Left cardiac atrium (tissue), 4 donors: ENCODE measurements around the gene TUBE1. TPM values are rescaled to one million over a fixed set of nuclear protein-coding genes. Genes with fewer than 3 reads are reported as not detected.
A peak's percentile ranks its signal among the peaks of the same experiment; 100 is the strongest.
"Not testable (repeated sequence)": the region's sequence is repeated elsewhere in the genome, so short reads cannot be mapped to it uniquely, and the experiment has no call there.

Experiments used
- ATAC-seq, 2 donors: fragments of 200-7000 bp; cut with Tn5 transposase; one replicate each; pipeline ENCODE4 v1.9.1; 2020; ENCODE audit warnings: mild to moderate bottlenecking in 2 of 2, moderate library complexity in 2 of 2
- DNase-seq: peaks from one replicate; pipeline ENCODE4 v3.0.0-alpha.2; 2020
- intact Hi-C, 2 donors: fragments of 100-400 bp; cut with DNase I; formaldehyde crosslinking; loops; one replicate each; pipeline versions ENCODE4 v1.14.1 to v1.15.1; 2022 to 2023
- total RNA-seq, 2 donors: library from RNA; stranded (reverse); fragmentation: NEBNext Ultra II Directional; extraction: Animal tissue kit (Norgen Biotek cat#: 25700); gene quantifications; one replicate each; pipeline ENCODE4 v1.2.1, GENCODE V29; 2021
- donor health status: DM: no; HTN: yes; CAD: no.
- donor health status: DM: no; HTN: yes; CAD: no; lungs with severe emphysema.
- donor health status: DM: yes; HTN: yes; CAD: no.
- donor health status: Dilated cardiomyopathy.

The TUBE1 gene
- total RNA-seq, 2 donors from 2014 or later: 18.4 to 23.1 TPM

DNA sequence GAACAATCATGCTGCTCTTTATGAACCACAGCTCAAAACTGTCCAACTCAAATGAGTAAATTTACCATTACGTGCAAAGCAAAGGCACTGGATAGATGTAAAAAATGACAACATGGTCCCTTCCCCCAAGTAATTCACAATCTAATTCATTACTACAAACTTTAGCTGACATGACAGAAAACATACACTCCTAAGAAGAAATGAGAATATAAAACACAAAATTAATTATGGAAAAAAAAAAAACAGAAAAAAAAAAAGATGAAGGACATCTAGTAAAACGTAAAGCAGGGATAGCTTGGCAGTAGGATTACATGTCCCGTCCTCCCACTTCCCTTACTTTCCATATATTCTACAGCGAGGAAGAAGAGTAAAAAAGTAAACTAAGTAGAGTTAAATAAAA, 5.7 kb downstream of the TUBE1 start:
- intact Hi-C loops: no loop called here
- ATAC-seq: no peak

DNA sequence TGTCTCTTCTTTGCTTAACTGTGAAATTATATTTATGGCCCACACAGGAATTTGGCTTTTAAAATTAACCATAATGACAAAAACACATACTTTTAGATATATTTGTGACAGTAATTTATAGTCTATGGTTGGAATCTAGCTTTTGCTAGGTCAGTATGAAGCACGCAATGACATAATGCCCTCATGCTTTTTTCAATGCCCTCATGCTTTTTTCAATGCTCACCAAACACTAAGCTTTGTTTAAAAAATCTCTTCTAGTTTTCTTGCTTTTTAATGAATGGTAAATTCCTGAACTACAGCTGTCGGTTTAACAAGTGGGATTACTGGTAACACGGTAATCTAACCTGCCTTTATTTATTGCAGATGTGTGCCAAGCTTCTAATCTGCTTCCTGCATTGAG, 20.7 kb downstream of the TUBE1 start:
- intact Hi-C loops: no loop called here
- no peak for ATAC-seq
- DNase-seq: no peak

More for the DNA sequence above, 5.7 kb downstream of the TUBE1 start:
- no peak for DNase-seq

DNA sequence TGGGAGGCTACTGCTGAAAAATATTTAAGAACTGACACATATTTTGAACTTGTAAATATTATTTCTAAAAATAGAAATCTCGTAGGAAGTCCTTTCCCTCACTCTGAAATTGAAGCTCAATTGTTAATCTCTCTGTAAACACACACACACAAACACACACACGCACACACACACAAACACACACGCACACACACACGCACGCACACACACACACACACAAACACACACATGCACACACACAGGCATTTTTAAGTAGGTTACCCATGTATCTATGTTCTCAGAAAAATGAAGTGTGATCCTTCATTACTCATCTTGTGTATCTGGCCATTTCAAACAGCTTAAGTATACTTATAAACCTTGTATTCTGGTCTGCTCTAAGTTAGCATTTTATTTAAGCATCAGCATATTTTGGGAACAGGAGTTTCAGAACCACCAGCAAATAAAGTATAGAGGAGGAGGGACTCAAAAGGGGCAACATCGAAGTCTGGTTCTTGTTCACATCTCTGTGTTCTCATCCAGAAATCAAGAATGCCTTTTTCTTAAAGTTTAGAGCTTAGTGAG, 21.8 kb downstream of the TUBE1 start:
- no peak for DNase-seq
- ATAC-seq: no peak
- intact Hi-C loops: no loop called here

DNA sequence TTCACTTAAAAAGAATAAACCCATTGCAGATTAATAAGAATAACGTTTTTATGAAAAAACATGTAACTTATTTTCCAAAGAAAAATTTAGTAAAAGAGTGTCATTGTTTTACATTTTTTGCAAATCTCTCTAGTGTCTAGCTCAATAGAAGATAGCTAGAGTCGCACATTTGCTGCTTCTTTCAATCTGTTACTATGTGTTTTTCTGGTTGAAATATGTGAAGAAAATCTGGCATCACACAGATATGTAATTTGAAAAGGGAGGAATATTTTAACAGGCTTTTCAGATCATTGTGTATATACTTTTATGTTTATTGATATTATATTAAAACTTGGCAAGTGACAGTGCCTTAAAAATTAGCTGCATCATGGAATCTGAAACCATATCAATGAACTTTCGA, 24.3 kb downstream of the TUBE1 start:
- DNase-seq (no peak), ATAC-seq (no peak)
- intact Hi-C loops: no loop called here

DNA sequence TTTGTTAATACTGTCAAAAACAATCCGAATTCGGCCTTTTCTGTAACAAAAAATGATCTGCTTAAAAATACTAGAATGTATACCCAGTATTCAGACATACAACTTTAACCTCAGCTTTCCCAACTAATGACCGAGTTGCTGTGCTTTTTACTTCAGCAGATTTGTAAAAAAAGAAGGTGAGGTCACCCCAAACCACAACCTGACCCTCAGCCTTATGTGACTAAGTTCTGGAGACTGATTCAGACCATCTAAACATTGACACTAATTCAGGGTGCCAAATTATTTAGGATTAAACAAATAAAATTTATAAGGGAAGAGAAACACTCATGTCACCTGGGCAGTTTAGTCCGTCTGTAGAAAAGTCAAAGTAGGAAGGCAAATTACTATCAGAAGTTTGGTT, 25.7 kb downstream of the TUBE1 start:
- intact Hi-C loops: no loop called here
- ATAC-seq: no peak

DNA sequence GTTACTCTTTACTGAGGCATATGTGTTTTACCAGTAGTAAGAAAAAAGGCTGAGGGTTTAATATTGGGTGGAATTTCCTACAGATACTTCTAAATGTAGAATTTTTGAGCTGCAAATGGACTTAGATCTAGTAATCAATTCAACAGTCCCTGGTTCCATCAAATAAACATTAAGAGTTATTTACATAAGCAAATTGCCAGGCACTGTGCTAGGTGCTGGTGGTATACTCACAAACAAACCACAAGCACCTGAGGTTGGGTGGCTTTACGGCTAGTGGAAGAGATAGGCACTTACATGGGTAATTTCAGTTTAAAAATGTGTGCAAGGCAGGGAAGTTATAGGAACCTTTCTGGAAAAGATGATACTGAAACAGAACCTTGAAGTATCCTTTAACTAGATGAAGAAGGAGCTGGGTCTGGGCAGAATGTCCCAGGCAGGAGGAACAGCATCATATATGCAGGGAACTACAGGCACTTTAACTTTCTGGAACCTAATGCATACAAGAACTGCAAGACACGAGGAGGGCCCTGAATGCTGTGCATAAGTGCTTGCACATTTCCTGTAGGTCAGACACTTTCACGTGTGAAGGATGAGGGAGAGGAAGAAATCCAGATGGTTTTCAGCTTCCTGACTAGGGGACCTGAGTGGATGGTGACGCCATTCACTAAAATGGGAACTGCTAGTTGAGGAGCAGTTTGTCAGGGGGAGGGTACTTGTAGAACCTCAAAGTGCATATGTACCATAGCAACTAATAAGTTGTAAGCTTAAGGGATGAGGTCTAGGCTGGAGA, 28.8 kb downstream of the TUBE1 start:
- DNase-seq (no peak), ATAC-seq (no peak)
- intact Hi-C loops: no loop called here

More for the DNA sequence above, 25.7 kb downstream of the TUBE1 start:
- DNase-seq: no peak

DNA sequence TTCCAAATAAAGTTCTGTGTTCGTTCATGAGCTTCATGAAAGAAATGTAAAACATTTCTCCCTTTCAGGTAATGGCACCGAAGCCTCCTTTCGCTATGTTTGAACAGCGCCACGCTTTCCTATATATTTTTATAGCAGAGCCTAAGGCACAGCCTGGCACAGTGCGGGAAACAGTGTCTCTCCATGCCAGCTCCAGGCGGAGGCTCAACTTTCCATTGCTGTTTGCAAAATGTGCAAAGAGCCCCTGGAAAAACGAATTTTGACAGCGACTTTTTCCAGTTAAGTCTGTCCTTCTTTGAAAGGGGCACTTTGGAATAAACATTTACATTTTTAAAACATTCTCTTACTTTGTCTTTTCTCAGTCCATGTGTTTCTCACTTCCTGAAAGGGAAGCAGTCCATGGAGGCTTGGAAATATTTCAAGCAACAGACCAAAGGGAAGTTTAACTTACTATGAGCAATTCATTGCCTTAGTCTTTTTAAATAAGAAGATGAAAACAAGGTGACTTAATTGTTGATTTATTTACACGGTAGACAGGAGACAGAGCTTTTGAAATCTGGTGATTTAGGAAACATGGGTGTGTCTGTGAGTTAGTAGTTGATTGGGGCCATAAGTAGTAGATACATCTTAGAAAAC, 32.6 kb downstream of the TUBE1 start:
- ATAC-seq (no peak), DNase-seq (no peak)
- intact Hi-C loops: no loop called here

DNA sequence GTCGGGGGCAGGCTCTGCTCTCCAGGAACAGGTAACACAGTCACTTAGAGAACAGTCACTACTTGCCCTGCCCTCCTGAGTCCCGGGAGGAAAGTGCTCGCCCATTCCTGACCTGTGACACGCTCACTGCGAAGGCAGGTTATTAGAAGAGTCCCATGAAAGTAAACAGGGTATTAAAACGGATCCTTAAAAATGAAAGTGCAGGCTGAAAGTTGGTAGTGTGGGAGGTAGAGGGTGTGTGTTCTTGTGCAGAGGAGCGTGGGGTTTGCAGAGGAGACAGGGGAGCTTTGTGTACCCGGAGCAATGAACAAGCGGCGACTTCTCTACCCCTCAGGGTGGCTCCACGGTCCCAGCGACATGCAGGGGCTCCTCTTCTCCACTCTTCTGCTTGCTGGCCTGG, 33.3 kb downstream of the TUBE1 start, which contains the start of gene CCN6:
Gene CCN6, plus strand, starts transcription at position 104 of the 400 bp plus-strand sequence. Its CDS starts 254 bp downstream, at position 358.
- ATAC-seq: no peak
- no peak for DNase-seq
- intact Hi-C loops: no loop called here

DNA sequence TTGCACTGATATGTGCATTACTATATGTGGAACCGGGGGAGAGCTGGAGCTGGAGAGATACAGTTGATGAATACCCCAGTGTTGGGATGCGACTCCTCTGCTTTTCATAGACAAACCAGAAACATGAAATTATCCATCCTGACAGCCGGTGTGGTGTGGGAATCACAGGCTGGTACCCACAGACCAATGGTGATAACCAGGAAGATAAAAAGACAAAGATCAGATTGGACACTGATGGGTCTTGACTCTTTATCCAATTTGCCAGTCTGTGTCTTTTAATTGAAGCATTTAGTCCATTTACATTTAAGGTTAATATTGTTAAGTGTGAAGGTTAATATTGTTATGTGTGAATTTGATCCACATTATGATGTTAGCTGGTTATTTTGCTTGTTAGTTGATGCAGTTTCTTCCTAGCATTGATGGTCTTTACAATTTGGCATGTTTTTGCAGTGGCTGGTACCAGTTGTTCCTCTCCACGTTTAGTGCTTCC, 36.0 kb downstream of the TUBE1 start:
- DNase-seq, intact Hi-C loops, ATAC-seq: not testable (repeated sequence)

DNA sequence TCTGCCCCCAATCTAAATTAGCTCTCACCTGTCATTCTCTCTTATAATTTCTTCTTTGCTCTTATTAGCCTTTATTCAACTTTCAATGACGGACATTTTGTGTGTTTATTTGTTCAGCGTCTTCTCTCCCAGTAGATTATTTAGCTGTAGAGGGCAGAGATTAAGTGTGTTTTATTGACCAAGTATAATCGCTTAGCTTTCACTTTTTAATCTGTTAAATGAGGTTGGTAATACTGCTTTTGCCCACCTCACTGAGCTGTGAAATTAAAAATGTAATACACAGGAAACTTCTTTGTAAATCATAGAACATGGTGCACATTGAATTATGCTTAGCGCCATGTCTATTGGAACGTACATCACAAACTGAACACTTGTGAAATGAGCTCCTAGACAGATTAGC, 36.9 kb downstream of the TUBE1 start:
- ATAC-seq (no peak), DNase-seq (no peak)
- intact Hi-C loops: no loop called here

DNA sequence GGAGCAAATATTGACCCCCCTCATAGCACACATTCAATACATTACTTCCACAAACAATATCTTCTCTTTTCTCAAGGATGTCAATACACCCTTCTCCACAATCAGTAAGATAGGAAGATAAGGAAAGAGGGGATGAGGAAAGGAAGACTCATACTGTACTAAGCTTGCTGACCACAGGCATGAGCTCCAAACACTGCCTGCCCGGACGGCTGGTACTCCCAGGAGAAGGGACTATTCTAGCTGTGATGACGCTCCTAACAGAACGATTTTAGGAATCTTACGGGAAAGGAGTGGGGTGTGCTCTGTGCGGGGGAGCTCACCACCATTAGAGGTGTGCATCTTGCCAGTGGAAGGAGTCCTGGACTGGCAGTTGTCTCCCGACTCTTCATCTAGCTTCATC, 37.3 kb downstream of the TUBE1 start:
- intact Hi-C loops: no loop called here
- DNase-seq (no peak), ATAC-seq (no peak)

DNA sequence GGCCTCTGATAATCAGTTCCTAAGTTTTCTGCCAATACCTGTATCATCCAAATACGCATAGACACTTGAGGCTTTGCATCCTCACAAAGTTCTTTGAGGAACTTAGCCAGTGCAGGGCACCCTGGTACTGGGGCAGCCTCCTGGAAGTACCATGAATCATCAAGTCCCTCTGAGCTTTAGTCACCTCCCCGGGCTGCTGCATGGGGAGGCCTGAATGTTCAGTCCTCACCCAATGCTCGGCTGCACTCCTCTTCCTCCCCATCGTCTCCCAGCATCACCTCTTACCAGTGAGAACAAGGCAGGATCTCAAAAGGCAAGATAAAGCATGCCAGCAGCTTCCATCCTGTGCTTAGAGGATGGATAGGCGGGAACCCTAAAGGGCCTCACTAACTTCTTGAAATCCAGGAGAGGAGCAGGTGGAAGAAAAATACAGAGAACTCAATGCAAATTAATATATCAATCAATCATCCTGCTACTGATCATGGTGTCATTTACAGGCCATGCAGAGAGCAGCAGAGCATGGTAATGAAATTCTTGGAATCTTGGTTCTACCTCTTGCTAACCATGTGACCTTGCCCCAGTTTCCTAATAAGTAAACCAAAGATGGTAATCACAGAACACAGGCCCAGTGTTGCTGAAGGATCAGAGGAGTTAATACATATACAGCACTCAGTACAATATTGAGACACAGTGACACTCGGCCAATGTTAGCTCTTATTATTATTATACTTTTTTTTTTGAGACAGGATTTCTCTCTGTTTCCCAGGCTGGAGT, 38.1 kb downstream of the TUBE1 start:
- ATAC-seq: peak in 1 of 2 donors; percentile 53
- no peak for DNase-seq
- intact Hi-C loops: no loop called here

DNA sequence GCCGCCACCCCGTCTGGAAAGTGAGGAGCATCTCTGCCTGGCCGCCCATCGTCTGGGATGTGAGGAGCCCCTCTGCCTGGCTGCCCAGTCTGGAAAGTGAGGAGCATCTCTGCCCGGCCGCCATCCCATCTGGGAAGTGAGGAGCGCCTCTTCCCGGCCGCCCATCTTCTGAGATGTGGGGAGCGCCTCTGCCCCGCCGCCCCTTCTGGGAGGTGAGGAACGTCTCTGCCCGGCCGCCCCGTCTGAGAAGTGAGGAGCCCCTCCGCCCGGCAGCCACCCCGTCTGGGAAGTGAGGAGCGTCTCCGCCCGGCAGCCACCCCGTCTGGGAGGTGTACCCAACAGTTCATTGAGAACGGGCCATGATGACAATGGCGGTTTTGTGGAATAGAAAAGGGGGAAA, 39.8 kb downstream of the TUBE1 start:
- ATAC-seq, DNase-seq, intact Hi-C loops: not testable (repeated sequence)

DNA sequence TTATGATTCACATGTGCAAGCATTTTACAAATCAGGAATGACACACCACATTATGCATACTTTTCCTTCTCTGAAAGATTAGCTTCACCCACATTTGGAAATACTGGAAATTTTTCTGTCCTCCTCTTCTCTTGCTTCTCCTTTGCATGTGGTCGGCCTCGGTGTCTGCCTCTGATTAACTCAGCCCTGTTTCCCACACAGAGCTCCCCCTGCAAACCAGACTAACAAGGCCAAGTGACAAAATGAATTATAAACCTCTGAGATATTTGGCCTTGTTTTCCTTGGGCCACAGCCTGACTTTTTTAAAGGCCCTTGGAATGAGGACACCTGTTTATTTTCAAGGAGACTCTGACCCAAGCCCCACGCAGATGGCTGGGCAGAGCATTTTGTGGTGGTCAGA, 42.4 kb downstream of the TUBE1 start:
- intact Hi-C loops: loop anchor here in 1 of 2 donors (5.0 kb wide), 1 partner anchor 48 kb away; no protein-coding TSS in a partner anchor
- no peak for ATAC-seq
- no peak for DNase-seq

DNA sequence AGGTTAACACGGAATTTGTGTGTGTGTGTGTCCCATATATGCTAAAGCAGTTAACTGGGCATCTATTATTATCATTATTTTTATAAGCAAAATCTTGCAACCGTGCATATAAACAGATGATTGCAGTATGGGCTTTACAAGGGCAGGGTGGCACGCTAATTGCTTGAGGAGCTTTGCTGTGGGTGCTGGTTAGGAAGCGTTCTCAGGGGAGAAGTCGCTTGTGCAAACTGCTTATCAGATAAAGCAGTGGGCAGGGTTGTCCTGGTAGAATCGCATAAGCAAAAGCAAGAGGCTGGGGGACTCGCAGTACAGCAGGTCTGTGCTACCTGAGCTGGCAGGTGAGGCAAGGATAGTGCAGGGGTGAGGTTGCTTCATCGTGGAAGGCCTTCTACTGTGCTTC, 43.1 kb downstream of the TUBE1 start:
- intact Hi-C loops: loop anchor here in 1 of 2 donors (5.0 kb wide), 1 partner anchor 47 kb away; no protein-coding TSS in a partner anchor
- no peak for ATAC-seq
- no peak for DNase-seq

DNA sequence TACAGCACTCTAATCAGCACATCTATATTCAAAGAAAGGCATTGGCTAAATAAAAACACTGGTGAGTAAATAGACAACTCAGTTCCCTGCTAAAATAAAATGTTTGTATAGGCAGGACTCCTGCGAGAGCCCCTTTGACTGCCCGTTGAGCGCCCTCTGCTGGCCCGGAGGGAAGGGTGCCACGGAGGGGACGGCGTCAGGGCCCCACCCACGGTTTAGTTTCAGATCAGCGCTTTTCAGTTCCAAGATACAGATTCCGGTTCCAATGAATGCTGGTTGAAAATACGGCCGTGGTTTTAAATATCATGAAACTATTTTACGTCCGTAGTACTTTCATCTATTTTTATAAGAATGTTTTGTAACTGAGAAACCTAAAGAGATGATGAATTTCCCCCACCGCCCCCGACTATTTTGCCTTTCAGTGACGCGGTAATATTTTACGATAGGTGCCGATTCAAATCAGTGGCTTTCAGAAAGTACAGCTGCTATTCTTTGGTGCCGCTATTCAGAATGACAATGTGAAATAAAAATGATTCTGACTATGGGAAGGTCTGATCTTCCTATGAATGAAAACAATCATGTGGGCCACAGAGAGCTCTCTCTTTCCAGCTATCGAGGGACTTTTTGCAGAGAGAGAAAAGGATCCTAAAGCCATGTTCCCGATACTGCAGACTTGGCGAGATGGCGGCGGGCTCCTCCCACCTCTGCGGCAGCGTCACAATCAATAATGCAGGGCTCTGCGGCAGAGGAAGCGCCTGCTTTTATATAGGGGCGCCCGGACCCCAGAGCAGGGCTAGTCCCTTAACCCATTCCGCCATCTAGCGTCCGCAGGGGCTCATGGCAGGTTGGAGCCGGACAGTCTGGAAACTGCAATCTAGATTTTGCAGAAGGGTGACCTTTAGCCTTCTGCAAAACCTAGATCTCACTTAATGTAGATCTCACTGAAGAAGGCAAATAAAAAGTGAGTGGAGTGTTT, 44.0 kb downstream of the TUBE1 start:
- ATAC-seq (peak; percentile 94 to 96), DNase-seq (peak; percentile 93)
- intact Hi-C loops: loop anchor here in 1 of 2 donors (2.0 to 5.0 kb wide), 2 partner anchors 46 to 333 kb away; no protein-coding TSS in a partner anchor

DNA sequence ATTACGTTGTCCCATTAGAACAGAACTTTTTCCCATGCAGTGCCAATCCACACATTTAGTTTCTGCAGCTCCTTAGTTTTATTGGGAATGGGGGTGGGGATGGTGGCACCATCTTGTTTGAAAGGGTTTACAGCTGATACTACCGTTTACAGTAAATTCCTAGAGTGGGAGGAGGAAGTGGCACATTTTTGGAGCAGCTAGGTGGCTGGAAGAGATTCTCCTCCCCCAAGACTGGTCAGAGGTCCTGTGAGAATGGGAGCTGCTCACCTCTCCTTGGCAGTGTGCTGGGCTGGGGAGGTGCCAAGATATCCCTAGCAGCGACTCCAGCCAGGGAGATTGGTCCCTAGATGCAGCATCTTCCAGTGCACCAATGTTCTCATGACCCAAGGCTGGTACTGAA, 45.7 kb downstream of the TUBE1 start:
- ATAC-seq (no peak), DNase-seq (no peak)
- intact Hi-C loops: loop anchor here in 1 of 2 donors (5.0 kb wide), 1 partner anchor 44 kb away; no protein-coding TSS in a partner anchor

DNA sequence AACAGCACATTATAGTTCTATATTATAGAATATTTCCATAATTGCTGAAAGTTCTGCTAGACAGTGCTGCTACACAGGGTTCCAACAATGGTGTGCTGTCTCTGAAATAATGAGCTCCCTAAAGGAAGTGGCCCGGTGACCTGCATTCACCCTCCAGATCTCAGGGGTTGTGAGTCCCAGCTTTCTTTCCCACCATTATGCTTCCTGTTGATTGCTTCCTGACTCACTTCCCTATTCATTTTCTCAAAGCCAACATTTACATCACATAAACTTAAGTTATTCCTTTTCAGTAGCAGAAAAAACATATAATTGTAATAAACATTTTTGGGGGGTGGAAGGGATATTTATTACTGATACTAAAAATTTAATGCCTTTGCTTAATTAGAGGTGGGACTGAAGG, 46.3 kb downstream of the TUBE1 start:
- DNase-seq (no peak), ATAC-seq (no peak)
- intact Hi-C loops: loop anchor here in 1 of 2 donors (5.0 kb wide), 1 partner anchor 44 kb away; no protein-coding TSS in a partner anchor
